HG03378 (cell line): Measurements from ENCODE around the gene CSNK2A2.

Experiments used
- ATAC-seq: cut with Tn5 transposase; IDR thresholded peaks from one replicate; pipeline ENCODE4 v1.9.1; 2021; ENCODE audit warnings: mild to moderate bottlenecking, moderate library complexity; ENCODE audit not compliant: unreplicated experiment

CSNK2A2 gene

GRCh38 chr16:58200004-58200797 lies 2.3 kb upstream of the CSNK2A2 start:
- ATAC-seq, result no peak

- no peak for ATAC-seq
Observed at GRCh38 chr16:58198803-58199411, 1.0 kb upstream of the CSNK2A2 start.

GRCh38 chr16:58197314-58198012 lies 443 bp downstream of the CSNK2A2 start:
- ATAC-seq, result no peak

GRCh38 chr16:58196898-58197313 lies 1.0 kb downstream of the CSNK2A2 start:
- ATAC-seq, result no peak

- no peak for ATAC-seq
Observed at GRCh38 chr16:58195771-58196170, 2.1 kb downstream of the CSNK2A2 start.

- ATAC-seq, result no peak
Observed at GRCh38 chr16:58195344-58195743, 2.6 kb downstream of the CSNK2A2 start.

GRCh38 chr16:58194790-58195189 lies 3.1 kb downstream of the CSNK2A2 start:
- ATAC-seq, result no peak

GRCh38 chr16:58187665-58188421 lies 10.1 kb downstream of the CSNK2A2 start:
- no peak for ATAC-seq

- no peak for ATAC-seq
Observed at GRCh38 chr16:58187092-58187491, 10.8 kb downstream of the CSNK2A2 start.

GRCh38 chr16:58186176-58186944 lies 11.5 kb downstream of the CSNK2A2 start:
- ATAC-seq, result no peak

GRCh38 chr16:58177353-58177710 lies 20.6 kb downstream of the CSNK2A2 start:
- ATAC-seq, result no peak

- ATAC-seq, result no peak
Observed at GRCh38 chr16:58176608-58177352, 21.1 kb downstream of the CSNK2A2 start.

- ATAC-seq, result no peak
Observed at GRCh38 chr16:58170223-58170622, 27.7 kb downstream of the CSNK2A2 start.

- no peak for ATAC-seq
Observed at GRCh38 chr16:58160855-58161254, 37.1 kb downstream of the CSNK2A2 start.

GRCh38 chr16:58158725-58159124 lies 39.2 kb downstream of the CSNK2A2 start:
- ATAC-seq, result no peak

- ATAC-seq, result no peak
Observed at GRCh38 chr16:58157951-58158540, 39.9 kb downstream of the CSNK2A2 start.

GRCh38 chr16:58157239-58157638 lies 40.7 kb downstream of the CSNK2A2 start:
- no peak for ATAC-seq

- ATAC-seq, result no peak
Observed at GRCh38 chr16:58155839-58156238, 42.1 kb downstream of the CSNK2A2 start.

- ATAC-seq, result no peak
Observed at GRCh38 chr16:58154345-58154744, 43.6 kb downstream of the CSNK2A2 start.
